Measurements from ENCODE around the gene RGP1. TPM values are rescaled to one million over a fixed set of nuclear protein-coding genes. Genes with fewer than 3 reads are reported as not detected.

The RGP1 gene
- total RNA-seq, 6 experiments from 2014 or later = 9.5 to 13.0 (median 11.4) TPM

GRCh38 chr9:35737143-35737542 is 11.9 kb upstream of the RGP1 start:
- intact Hi-C loops (cut with DNase I) = loop anchor here in 1 of 2 donors (5.0 kb wide), 1 partner anchor 40 kb away; no protein-coding TSS in a partner anchor
- no peaks in the 10 kb centered on the region for H3K9me3 ChIP-seq
- ATAC-seq (no peak), DNase-seq (no peak)
- H3K4me3 ChIP-seq = no peak overlapping the region
- H3K27me3 ChIP-seq = no peaks in the 10 kb centered on the region
- no peak for TF ChIP-seq CTCF (IDR thresholded peaks at IDR 0.05)
- no peak for TF ChIP-seq POLR2A (IDR thresholded peaks at IDR 0.05)
- 75% methylated on average over 4 of the region's 7 CpGs for WGBS (ENCODE audit: insufficient coverage, low coverage, low lambda C conversion rate, missing lambda C conversion rate)
- peaks cover 0 to 68% (median 37%) of the 10 kb centered on the region in 4 donors for H3K36me3 ChIP-seq
- no peak overlapping the region for H3K27ac ChIP-seq
- peaks cover 0 to 18% (median 4%) of the 10 kb centered on the region in 4 donors for H3K4me1 ChIP-seq

GRCh38 chr9:35738186-35738585 is 10.9 kb upstream of the RGP1 start:
- no peak overlapping the region for H3K4me3 ChIP-seq
- ATAC-seq (no peak), DNase-seq (no peak)
- H3K9me3 ChIP-seq = no peaks in the 10 kb centered on the region
- peaks cover 0 to 14% (median 4%) of the 10 kb centered on the region in 4 donors for H3K4me1 ChIP-seq
- intact Hi-C loops (cut with DNase I) = loop anchor here in 1 of 2 donors (5.0 kb wide), 1 partner anchor 41 kb away; no protein-coding TSS in a partner anchor
- WGBS (ENCODE audit: insufficient coverage, low coverage, low lambda C conversion rate, missing lambda C conversion rate) = 63% methylated on average over 2 of the region's 4 CpGs
- TF ChIP-seq POLR2A (IDR thresholded peaks at IDR 0.05) (no peak), CTCF (IDR thresholded peaks at IDR 0.05) (no peak)
- no peak overlapping the region for H3K27ac ChIP-seq
- no peaks in the 10 kb centered on the region for H3K27me3 ChIP-seq
- peaks cover 0 to 78% (median 42%) of the 10 kb centered on the region in 4 donors for H3K36me3 ChIP-seq

- DNase-seq (no peak), ATAC-seq (no peak)
- H3K36me3 ChIP-seq = peaks cover 7 to 85% (median 46%) of the 10 kb centered on the region in 4 donors
- no peak for TF ChIP-seq POLR2A (IDR thresholded peaks at IDR 0.05)
- no peak for TF ChIP-seq CTCF (IDR thresholded peaks at IDR 0.05)
- no peaks in the 10 kb centered on the region for H3K9me3 ChIP-seq
- intact Hi-C loops (cut with DNase I) = loop anchor here in 1 of 2 donors (5.0 kb wide), 1 partner anchor 42 kb away; no protein-coding TSS in a partner anchor
- peaks cover 0 to 7% (median under 1%) of the 10 kb centered on the region in 4 donors for H3K4me1 ChIP-seq
- H3K27me3 ChIP-seq = no peaks in the 10 kb centered on the region
- WGBS (ENCODE audit: insufficient coverage, low coverage, low lambda C conversion rate, missing lambda C conversion rate) = 84% methylated on average over 7 of the region's 7 CpGs
- H3K27ac ChIP-seq = no peak overlapping the region
- H3K4me3 ChIP-seq = no peak overlapping the region
Observed at GRCh38 chr9:35738924-35739323, 10.2 kb upstream of the RGP1 start.

- intact Hi-C loops (cut with DNase I) = no loop called here
- Histone ChIP-seq H3K4me1 (peaks cover 0 to 6% (median 0%) of the 10 kb centered on the region in 4 donors), H3K27me3 (no peaks in the 10 kb centered on the region), H3K27ac (no peak overlapping the region), H3K4me3 (no peak overlapping the region), H3K36me3 (peaks cover 8 to 90% (median 47%) of the 10 kb centered on the region in 4 donors), H3K9me3 (no peaks in the 10 kb centered on the region)
- ATAC-seq (no peak), DNase-seq (peak in 1 of 3 donors; percentile 38)
- TF ChIP-seq CTCF (IDR thresholded peaks at IDR 0.05) (no peak), POLR2A (IDR thresholded peaks at IDR 0.05) (no peak)
- 20% methylated on average over 1 of the region's 6 CpGs for WGBS (ENCODE audit: insufficient coverage, low coverage, low lambda C conversion rate, missing lambda C conversion rate)
Observed at GRCh38 chr9:35740243-35740642, 8.8 kb upstream of the RGP1 start.
